ENCODE data around the gene RNASE11.

The RNASE11 gene

DNA sequence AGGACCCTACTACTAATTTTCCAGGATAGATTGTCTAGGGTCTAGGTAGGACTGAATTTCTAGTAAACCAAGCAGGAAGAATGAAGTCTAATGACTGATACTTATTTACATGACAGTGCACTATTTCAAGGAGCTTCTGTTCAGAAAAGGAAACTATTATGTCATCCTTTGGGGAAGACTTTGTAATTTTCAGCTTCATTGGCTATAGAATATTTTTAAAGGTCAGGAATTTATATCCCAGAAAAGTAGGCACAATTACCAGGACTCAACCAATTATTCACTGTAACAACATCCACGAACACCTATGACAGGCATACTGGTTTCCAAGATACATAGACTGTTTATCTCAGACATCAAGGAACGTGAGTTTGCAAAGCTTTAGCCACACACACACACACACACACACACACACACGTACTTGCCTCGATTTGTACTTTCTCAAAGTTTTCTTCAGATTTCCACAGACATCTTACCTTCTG is 30.5 kb upstream of the RNASE11 start:
- Histone ChIP-seq H3K9ac (no peak overlapping the region), H3K4me2 (ENCODE audit: low read length) (no peak overlapping the region), H3K27ac (no peak overlapping the region), H2AFZ (no peak overlapping the region), H3K79me2 (no peaks in the 10 kb centered on the region), H3K36me3 (ENCODE audit: control insufficient read depth, insufficient read depth, low read length) (no peaks in the 10 kb centered on the region), H3K27me3 (ENCODE audit: control insufficient read depth, insufficient read depth, low read length) (no peaks in the 10 kb centered on the region), H3K9me3 (ENCODE audit: control insufficient read depth, low read length) (no peaks in the 10 kb centered on the region), H3K4me3 (ENCODE audit: low read depth, low read length) (no peak overlapping the region), H3K4me1 (no peaks in the 10 kb centered on the region)
- TF ChIP-seq, protein P1, sequence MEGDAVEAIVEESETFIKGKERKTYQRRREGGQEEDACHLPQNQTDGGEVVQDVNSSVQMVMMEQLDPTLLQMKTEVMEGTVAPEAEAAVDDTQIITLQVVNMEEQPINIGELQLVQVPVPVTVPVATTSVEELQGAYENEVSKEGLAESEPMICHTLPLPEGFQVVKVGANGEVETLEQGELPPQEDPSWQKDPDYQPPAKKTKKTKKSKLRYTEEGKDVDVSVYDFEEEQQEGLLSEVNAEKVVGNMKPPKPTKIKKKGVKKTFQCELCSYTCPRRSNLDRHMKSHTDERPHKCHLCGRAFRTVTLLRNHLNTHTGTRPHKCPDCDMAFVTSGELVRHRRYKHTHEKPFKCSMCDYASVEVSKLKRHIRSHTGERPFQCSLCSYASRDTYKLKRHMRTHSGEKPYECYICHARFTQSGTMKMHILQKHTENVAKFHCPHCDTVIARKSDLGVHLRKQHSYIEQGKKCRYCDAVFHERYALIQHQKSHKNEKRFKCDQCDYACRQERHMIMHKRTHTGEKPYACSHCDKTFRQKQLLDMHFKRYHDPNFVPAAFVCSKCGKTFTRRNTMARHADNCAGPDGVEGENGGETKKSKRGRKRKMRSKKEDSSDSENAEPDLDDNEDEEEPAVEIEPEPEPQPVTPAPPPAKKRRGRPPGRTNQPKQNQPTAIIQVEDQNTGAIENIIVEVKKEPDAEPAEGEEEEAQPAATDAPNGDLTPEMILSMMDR (IDR thresholded peaks at IDR 0.05) = no peak

DNA sequence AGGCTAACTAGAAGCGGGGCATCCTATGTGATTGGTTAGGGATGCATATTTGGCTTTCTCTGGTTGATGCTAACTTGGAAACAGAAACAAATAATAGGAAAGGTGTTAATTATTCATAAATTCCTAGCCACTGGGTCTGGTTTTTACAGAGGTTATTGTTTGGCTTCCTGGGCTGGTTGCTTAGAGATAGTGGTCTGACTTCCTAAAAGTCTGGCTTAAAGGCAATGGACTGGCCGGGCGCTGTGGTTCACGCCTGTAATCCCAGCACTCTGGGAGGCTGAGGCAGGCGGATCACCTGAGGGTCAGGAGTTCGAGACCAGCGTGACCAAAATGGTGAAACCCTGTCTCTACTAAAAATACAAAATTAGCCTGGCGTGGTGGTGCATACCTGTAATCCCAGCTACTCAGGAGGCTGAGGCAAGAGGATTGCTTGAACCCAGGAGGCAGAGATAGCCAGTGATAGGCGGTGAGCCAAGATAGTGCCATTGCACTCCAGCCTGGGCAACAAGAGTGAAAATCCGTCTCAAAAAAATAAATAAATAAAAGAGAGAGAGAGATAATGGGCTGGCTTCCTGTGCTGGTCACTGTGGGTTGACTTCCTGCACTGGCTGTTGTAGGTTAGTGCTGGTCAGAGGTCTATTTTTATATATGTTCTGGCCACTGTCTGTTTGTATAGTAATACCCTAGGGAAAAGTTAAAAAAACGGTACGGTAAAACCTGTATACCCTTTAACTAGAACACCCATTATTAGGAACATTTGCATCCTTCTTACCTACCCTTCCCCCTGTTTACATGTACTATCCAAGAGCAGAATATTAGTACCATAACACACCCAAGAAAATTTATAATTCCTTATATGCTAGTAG is 29.6 kb upstream of the RNASE11 start:
- Histone ChIP-seq H3K36me3 (ENCODE audit: control insufficient read depth, insufficient read depth, low read length) (no peaks in the 10 kb centered on the region), H3K27ac (no peak overlapping the region), H3K9ac (no peak overlapping the region), H3K79me2 (no peaks in the 10 kb centered on the region), H3K4me2 (ENCODE audit: low read length) (no peak overlapping the region), H3K4me3 (ENCODE audit: low read depth, low read length) (no peak overlapping the region), H3K4me1 (no peaks in the 10 kb centered on the region), H2AFZ (no peak overlapping the region), H3K27me3 (ENCODE audit: control insufficient read depth, insufficient read depth, low read length) (no peaks in the 10 kb centered on the region), H3K9me3 (ENCODE audit: control insufficient read depth, low read length) (no peaks in the 10 kb centered on the region)
- TF ChIP-seq, protein P1 (IDR thresholded peaks at IDR 0.05) = no peak

DNA sequence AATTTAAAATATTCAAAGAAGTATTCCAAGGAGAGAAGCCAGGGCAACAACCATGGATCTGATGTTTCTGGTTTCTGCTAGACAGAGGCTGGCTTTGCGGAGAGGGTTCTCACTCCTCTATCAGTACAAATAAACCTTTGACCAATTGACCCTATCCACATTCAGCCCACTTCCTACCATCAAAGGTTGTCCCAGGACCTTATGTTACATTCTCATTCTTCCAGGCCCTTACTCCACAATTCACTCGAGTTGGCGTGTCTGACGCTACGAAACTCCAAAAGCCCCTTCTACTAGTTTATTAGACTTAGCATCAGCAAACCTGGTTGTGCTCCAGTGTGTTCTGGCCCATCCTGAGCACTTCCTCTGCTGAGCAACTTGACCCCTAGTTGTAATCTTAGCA is 28.2 kb upstream of the RNASE11 start:
- Histone ChIP-seq H3K27ac (no peak overlapping the region), H3K4me3 (ENCODE audit: low read depth, low read length) (no peak overlapping the region)

DNA sequence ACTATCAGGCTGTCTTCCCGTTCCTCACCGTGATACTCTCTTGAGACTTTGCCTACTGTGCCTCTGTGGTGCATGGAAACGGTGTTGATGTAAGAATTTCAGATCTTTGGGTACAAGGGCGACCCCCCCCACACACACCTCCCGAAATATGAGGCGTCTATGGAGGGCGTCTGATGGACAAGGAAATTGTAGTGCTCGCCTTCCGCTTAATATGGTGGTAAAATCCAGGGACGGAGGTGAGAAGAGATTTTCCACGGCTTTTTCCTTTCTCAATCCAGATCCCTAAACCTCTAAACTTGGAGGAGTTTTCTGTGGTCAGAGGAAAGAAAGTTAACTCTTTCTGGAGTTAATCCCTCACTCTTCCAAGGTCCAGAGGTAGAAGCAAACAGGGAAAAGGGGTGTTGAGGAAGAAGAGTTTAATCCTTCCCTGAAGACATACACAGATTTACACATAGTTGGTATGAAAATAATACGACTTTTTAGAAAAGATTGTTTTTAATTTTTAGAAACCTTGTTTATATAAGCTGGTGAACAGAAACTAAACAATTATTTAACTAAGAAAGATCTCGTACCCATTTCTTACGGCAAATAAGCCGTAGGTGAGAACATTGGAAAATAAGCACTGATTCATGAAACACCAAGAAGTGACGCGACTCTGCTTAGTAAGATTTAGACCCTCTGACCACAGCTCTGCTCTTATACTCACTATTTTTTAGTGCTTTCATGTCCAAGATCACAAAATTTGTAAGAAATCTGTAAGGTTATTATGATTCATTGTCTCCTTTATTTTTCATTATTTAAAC is 26.4 kb upstream of the RNASE11 start:
- peak overlapping the region; percentile 86 for H3K4me2 ChIP-seq (ENCODE audit: low read length)
- TF ChIP-seq, protein P1 (IDR thresholded peaks at IDR 0.05) = no peak
- no peaks in the 10 kb centered on the region for H3K9me3 ChIP-seq (ENCODE audit: control insufficient read depth, low read length)
- H3K27me3 ChIP-seq (ENCODE audit: control insufficient read depth, insufficient read depth, low read length) = no peaks in the 10 kb centered on the region
- no peaks in the 10 kb centered on the region for H3K36me3 ChIP-seq (ENCODE audit: control insufficient read depth, insufficient read depth, low read length)
- H3K27ac ChIP-seq = peak overlapping the region; percentile 87
- peak overlapping the region; percentile 65 for H3K4me3 ChIP-seq (ENCODE audit: low read depth, low read length)
- H2AFZ ChIP-seq = peak overlapping the region; percentile 87
- H3K9ac ChIP-seq = peak overlapping the region; percentile 13
- no peaks in the 10 kb centered on the region for H3K79me2 ChIP-seq
- H3K4me1 ChIP-seq = peaks cover 5% of the 10 kb centered on the region

More for the DNA sequence above, 28.2 kb upstream of the RNASE11 start:
- TF ChIP-seq, protein P1 (IDR thresholded peaks at IDR 0.05) = no peak
- no peak overlapping the region for H2AFZ ChIP-seq
- no peaks in the 10 kb centered on the region for H3K4me1 ChIP-seq
- H3K79me2 ChIP-seq = no peaks in the 10 kb centered on the region
- no peaks in the 10 kb centered on the region for H3K27me3 ChIP-seq (ENCODE audit: control insufficient read depth, insufficient read depth, low read length)
- H3K36me3 ChIP-seq (ENCODE audit: control insufficient read depth, insufficient read depth, low read length) = no peaks in the 10 kb centered on the region
- H3K9ac ChIP-seq = no peak overlapping the region
- no peaks in the 10 kb centered on the region for H3K9me3 ChIP-seq (ENCODE audit: control insufficient read depth, low read length)
- H3K4me2 ChIP-seq (ENCODE audit: low read length) = no peak overlapping the region
